GM15510 (cell line): ENCODE measurements around the gene LSM3.

Experiments
- POLR2A ChIP-seq: IDR thresholded peaks from 3 replicates; pipeline ENCODE4 v1.6.1; 2011; ENCODE audit warnings: borderline replicate concordance; ENCODE audit not compliant: insufficient read length; ENCODE audit errors: extremely low read depth

Gene LSM3

DNA sequence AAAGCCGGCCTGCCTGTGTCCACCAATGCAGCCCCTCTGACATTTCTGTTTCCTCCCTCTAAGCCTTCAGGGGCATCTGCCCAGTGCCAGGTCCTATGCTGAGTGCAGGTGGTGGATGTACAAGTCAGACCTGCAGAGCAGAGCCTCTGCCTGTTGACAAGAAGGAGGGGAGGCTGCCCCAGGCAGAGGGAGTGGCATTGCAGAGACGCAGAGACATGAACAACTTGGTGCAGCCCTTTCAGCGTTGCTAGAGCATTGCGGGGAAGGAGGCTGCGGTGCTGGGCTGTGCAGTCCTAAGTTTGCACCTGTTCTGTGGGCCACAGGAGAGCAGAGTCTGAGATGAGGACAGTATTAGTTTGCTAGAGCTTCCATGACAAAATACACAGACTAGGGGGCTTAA, 65.2 kb downstream of the LSM3 start:
- TF ChIP-seq POLR2A = no peak

DNA sequence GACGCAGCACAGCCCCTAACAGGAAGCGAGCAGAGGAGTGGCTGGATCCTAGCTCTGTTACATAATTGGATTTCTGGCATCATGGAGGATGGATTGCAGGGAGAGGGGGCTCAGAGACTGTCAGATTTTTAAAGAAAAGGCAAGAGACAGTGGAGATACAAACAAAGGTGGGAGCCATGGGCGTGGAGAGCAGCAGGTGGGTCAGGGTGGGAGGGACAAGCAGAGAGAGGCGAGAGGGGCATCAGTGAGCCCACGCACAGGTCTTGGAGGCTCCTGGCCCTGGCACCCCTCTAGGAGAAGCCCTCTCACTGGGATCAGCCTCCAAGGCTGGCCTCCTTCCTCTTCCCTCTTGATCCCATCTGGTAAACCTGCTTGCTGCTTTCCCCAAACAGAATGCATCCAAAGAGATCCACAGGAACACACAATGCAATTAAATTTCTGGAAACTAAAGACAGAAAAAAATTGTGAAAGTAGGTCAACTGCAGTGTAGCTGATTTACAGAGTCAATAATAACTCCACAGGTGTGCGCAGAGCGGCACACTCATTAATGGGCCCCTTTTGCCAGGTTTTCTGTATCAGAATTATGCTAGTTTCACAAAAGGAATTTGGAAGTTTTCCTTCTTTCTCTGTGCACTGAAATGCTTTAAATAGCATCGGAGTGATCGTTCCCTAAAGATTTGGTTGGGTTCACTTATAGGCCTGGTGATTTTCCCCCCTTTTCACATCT, 66.1 kb downstream of the LSM3 start:
- no peak for TF ChIP-seq POLR2A

DNA sequence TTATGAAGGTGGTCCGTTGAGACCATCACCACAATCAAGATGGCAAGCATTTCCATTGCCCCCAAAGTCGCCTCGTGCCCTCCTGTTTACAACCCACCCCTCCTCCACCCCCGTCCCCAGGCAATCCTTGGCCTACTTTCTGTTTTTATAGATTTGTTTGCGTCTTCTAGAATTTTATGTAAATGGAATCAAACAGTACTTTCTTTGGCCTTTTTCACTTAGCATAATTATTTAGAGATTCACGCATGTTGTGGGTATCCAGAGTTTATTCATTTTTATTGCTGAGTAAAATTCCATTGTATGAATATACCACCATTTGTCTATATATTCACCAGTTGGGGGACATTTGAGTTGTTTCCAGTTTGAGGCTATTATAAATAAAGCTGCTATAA, 66.6 kb downstream of the LSM3 start:
- no peak for TF ChIP-seq POLR2A

DNA sequence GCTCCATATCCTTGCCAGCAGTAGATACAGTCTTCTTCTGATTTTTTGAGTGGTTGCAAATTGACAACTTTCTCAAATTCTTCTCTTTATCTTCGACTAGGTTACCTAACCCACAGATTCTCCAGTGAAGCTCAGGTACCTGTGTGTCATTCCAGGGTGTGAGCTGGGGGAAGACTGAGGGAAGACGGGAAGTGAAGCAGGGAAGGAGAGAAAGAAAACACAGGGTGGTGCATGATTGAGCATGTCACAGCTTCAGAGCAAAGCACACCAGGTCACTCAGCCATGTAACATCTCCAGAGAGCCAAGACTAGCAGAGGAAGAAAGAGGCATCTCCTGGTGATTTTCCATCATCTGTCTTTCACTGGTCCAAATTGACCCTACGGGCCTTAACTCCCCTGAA, 67.2 kb downstream of the LSM3 start:
- no peak for TF ChIP-seq POLR2A

DNA sequence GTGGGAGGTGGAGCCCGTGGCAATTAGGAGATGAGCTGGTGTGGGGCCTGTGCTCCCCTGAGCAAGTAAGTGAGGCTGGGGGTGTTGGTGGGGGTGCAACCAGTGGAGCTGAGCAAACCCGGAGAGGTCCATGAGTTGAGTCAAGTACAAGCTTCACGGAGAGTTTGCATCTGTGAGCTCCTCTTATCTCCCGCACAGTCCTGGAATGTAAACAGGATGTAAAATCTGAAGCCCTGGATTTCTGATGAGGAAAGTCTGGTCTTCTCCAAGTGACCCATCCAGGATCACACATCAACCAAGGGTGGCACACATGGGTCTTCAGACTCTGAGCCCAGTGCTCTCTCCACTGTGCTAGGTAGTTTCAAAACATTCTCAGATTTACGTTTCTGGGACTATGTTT, 67.8 kb downstream of the LSM3 start:
- TF ChIP-seq POLR2A = no peak

DNA sequence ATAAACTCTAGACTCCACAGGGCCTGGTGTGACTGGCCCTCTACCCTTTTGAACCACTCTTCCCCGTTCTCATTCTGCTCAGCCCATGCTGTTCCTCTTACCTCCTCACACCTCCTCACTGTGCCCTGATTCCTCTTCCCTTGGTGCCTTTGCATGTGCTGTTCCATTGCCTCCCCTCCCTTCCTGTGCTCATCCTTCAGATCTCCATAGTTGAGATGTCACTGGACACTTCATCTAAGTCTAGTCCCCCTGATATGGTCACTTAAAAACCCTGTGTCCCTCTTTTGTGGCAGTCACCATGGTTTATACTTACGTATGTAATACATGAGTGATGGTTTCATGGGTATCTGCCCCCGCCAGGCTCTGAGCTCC, 69.8 kb downstream of the LSM3 start:
- no peak for TF ChIP-seq POLR2A

DNA sequence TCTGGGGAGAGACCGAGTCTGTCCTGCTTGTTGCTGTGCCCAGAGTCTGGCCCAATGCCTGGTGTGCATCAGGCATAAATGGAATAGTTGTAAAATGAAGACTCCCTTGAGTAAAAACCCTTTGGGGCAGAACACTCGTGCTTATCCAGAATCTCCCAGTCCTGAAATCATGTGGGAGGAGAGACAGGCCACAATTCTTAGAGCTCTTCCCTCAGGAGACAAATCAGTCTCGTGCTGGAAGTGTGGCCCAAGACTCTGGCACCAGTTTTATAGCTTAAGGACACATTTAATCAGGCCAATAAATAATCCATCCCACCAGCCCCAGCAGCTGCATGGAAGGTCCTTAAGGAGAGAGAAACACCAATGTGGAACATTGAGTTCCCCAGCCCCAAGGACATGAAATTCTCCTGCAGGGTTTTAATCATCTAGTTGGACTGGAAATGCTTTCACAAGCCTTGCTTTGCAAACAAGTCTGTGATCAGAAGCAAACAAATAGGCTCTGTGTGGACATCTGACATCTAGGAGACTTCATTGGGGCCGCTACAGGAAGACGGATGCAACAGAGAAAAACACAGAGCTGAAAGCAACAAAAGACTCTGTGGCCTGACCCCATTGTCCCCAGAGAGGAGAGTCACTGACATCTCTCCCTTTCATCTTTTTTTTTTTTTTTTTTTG, 70.4 kb downstream of the LSM3 start:
- no peak for TF ChIP-seq POLR2A
